ENCODE data around the gene MTHFR. TPM values are rescaled to one million over a fixed set of nuclear protein-coding genes. Genes with fewer than 3 reads are reported as not detected.

MTHFR gene
- polyA plus RNA-seq, 1 donor = 17.1 TPM

- no CpG with 5 or more reads among the region's 4 CpGs for WGBS (ENCODE audit: insufficient coverage, low lambda C conversion rate)
- no peak for DNase-seq
- H3K4me1 ChIP-seq (ENCODE audit: control insufficient read depth, insufficient read depth, low read length) = no peaks in the 10 kb centered on the region
- H3K27ac ChIP-seq (ENCODE audit: low read length) = no peak overlapping the region
- no peak overlapping the region for H3K4me3 ChIP-seq (ENCODE audit: low read length)
- H3K27me3 ChIP-seq (ENCODE audit: control insufficient read depth, insufficient read depth, low read length) = no peaks in the 10 kb centered on the region
- no peaks in the 10 kb centered on the region for H3K36me3 ChIP-seq (ENCODE audit: control insufficient read depth, insufficient read depth, low read length)
- H3K9me3 ChIP-seq (ENCODE audit: control insufficient read depth, low read depth, low read length) = no peaks in the 10 kb centered on the region
Observed at GRCh38 chr1:11769274-11769673, 36.5 kb downstream of the MTHFR start.

GRCh38 chr1:11768821-11769220 lies 36.9 kb downstream of the MTHFR start:
- WGBS (ENCODE audit: insufficient coverage, low lambda C conversion rate) = no CpG with 5 or more reads among the region's 4 CpGs
- Histone ChIP-seq H3K27me3 (ENCODE audit: control insufficient read depth, insufficient read depth, low read length) (no peaks in the 10 kb centered on the region), H3K4me1 (ENCODE audit: control insufficient read depth, insufficient read depth, low read length) (no peaks in the 10 kb centered on the region), H3K27ac (ENCODE audit: low read length) (no peak overlapping the region), H3K36me3 (ENCODE audit: control insufficient read depth, insufficient read depth, low read length) (no peaks in the 10 kb centered on the region), H3K9me3 (ENCODE audit: control insufficient read depth, low read depth, low read length) (no peaks in the 10 kb centered on the region), H3K4me3 (ENCODE audit: low read length) (no peak overlapping the region)
- peak in 1 of 2 donors; percentile 27 for DNase-seq

DNA sequence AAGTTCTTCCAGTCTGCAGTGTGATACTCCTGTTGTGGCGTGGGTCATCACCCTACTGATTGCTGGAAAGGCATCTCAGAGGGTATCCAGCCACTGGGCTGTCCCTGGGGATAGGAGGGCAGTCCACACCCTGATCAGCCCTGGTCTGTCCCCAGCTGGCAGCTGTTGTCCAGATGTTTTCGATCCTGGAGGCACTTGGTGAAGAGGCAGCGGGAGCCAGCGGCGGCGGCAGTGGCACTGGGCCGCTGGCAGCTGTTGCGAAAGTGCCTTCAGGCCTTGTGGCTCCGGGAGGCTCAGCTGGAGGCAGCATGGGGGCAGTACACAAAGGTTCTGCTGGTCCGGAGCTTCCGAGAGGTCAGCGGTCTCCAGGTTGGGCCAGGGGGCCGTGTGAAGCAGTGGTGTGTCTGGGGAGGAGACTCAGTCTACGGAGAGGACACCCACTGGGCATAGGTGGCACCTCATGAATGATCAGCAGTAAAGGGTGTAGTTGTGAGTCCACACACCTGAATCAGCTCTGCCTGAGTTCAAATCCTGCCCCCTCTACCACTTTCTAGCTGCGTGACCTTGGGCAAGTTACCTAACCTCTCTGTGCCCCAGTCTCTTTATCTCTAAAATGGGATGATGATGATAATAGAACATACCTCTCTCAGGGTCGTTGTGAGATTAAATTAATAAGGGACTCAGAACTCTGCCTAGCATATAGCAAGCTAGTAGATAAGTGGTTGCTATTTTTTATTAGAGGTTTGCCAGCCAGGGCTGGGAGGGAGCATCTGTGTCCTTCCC lies 37.7 kb downstream of the MTHFR start:
- no peaks in the 10 kb centered on the region for H3K9me3 ChIP-seq (ENCODE audit: control insufficient read depth, low read depth, low read length)
- no CpG with 5 or more reads among the region's 16 CpGs for WGBS (ENCODE audit: insufficient coverage, low lambda C conversion rate)
- no peaks in the 10 kb centered on the region for H3K27me3 ChIP-seq (ENCODE audit: control insufficient read depth, insufficient read depth, low read length)
- no peaks in the 10 kb centered on the region for H3K4me1 ChIP-seq (ENCODE audit: control insufficient read depth, insufficient read depth, low read length)
- no peak overlapping the region for H3K4me3 ChIP-seq (ENCODE audit: low read length)
- no peak for DNase-seq
- no peaks in the 10 kb centered on the region for H3K36me3 ChIP-seq (ENCODE audit: control insufficient read depth, insufficient read depth, low read length)
- H3K27ac ChIP-seq (ENCODE audit: low read length) = no peak overlapping the region

GRCh38 chr1:11766429-11766776 lies 39.4 kb downstream of the MTHFR start:
- Histone ChIP-seq H3K9me3 (ENCODE audit: control insufficient read depth, low read depth, low read length) (peaks cover 3% of the 10 kb centered on the region), H3K27me3 (ENCODE audit: control insufficient read depth, insufficient read depth, low read length) (peaks cover 12% of the 10 kb centered on the region), H3K4me3 (ENCODE audit: low read length) (no peak overlapping the region), H3K4me1 (ENCODE audit: control insufficient read depth, insufficient read depth, low read length) (no peaks in the 10 kb centered on the region), H3K36me3 (ENCODE audit: control insufficient read depth, insufficient read depth, low read length) (no peaks in the 10 kb centered on the region), H3K27ac (ENCODE audit: low read length) (no peak overlapping the region)
- no CpG with 5 or more reads among the region's 14 CpGs for WGBS (ENCODE audit: insufficient coverage, low lambda C conversion rate)
- DNase-seq = no peak

- H3K36me3 ChIP-seq (ENCODE audit: control insufficient read depth, insufficient read depth, low read length) = no peaks in the 10 kb centered on the region
- DNase-seq = no peak
Observed at GRCh38 chr1:11765661-11766428, 39.9 kb downstream of the MTHFR start.

DNA sequence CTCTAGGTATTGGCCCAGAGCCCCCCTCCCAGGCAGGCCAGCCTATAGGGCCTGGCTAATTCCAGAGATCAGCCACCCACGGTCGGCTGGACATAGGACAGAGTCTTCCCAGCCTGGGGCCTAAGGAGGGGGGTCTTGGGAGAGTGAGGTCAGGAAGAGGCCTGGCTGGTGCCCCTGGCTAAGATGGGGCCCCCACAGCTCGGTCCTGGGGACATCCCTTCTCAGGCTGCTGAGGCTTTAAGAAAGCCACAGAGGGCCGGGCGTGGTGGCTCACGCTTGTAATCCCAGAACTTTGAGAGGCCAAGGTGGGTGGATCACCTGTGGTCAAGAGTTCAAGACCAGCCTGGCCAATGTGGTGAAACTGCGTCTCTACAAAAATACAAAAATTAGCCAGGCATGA lies 41.2 kb downstream of the MTHFR start:
- no peaks in the 10 kb centered on the region for H3K4me1 ChIP-seq (ENCODE audit: control insufficient read depth, insufficient read depth, low read length)
- no peaks in the 10 kb centered on the region for H3K36me3 ChIP-seq (ENCODE audit: control insufficient read depth, insufficient read depth, low read length)
- WGBS (ENCODE audit: insufficient coverage, low lambda C conversion rate) = no CpG with 5 or more reads among the region's 7 CpGs
- peaks cover 15% of the 10 kb centered on the region for H3K27me3 ChIP-seq (ENCODE audit: control insufficient read depth, insufficient read depth, low read length)
- no peak overlapping the region for H3K4me3 ChIP-seq (ENCODE audit: low read length)
- peaks cover 3% of the 10 kb centered on the region for H3K9me3 ChIP-seq (ENCODE audit: control insufficient read depth, low read depth, low read length)
- no peak for DNase-seq
- no peak overlapping the region for H3K27ac ChIP-seq (ENCODE audit: low read length)

More at GRCh38 chr1:11765661-11766428, 39.9 kb downstream of the MTHFR start:
- no peaks in the 10 kb centered on the region for H3K4me1 ChIP-seq (ENCODE audit: control insufficient read depth, insufficient read depth, low read length)
- no peak overlapping the region for H3K4me3 ChIP-seq (ENCODE audit: low read length)
- H3K27ac ChIP-seq (ENCODE audit: low read length) = no peak overlapping the region
- WGBS (ENCODE audit: insufficient coverage, low lambda C conversion rate) = no CpG with 5 or more reads among the region's 19 CpGs
- H3K9me3 ChIP-seq (ENCODE audit: control insufficient read depth, low read depth, low read length) = peaks cover 3% of the 10 kb centered on the region
- H3K27me3 ChIP-seq (ENCODE audit: control insufficient read depth, insufficient read depth, low read length) = peaks cover 13% of the 10 kb centered on the region

GRCh38 chr1:11764115-11764514 lies 41.6 kb downstream of the MTHFR start:
- H3K9me3 ChIP-seq (ENCODE audit: control insufficient read depth, low read depth, low read length) = peaks cover 3% of the 10 kb centered on the region
- no CpG with 5 or more reads among the region's 3 CpGs for WGBS (ENCODE audit: insufficient coverage, low lambda C conversion rate)
- H3K4me3 ChIP-seq (ENCODE audit: low read length) = no peak overlapping the region
- H3K36me3 ChIP-seq (ENCODE audit: control insufficient read depth, insufficient read depth, low read length) = no peaks in the 10 kb centered on the region
- H3K4me1 ChIP-seq (ENCODE audit: control insufficient read depth, insufficient read depth, low read length) = no peaks in the 10 kb centered on the region
- no peak overlapping the region for H3K27ac ChIP-seq (ENCODE audit: low read length)
- DNase-seq = no peak
- H3K27me3 ChIP-seq (ENCODE audit: control insufficient read depth, insufficient read depth, low read length) = peaks cover 15% of the 10 kb centered on the region

GRCh38 chr1:11761988-11762406 lies 43.8 kb downstream of the MTHFR start, which contains the start of gene C1orf167:
C1orf167 (plus strand) TSS chr1:11762193; CDS start chr1:11764401, 2,208 bp downstream.
- Histone ChIP-seq H3K27me3 (ENCODE audit: control insufficient read depth, insufficient read depth, low read length) (peaks cover 15% of the 10 kb centered on the region), H3K4me3 (ENCODE audit: low read length) (no peak within 1 kb of the TSS), H3K36me3 (ENCODE audit: control insufficient read depth, insufficient read depth, low read length) (no peaks in the 10 kb centered on the region), H3K27ac (ENCODE audit: low read length) (no peak within 1 kb of the TSS), H3K9me3 (ENCODE audit: control insufficient read depth, low read depth, low read length) (peaks cover 3% of the 10 kb centered on the region), H3K4me1 (ENCODE audit: control insufficient read depth, insufficient read depth, low read length) (no peaks in the 10 kb centered on the region)
- no CpG with 5 or more reads among the region's 29 CpGs for WGBS (ENCODE audit: insufficient coverage, low lambda C conversion rate)
- peak in 1 of 2 donors; percentile 20 for DNase-seq

- Histone ChIP-seq H3K27ac (ENCODE audit: low read length) (no peak overlapping the region), H3K4me1 (ENCODE audit: control insufficient read depth, insufficient read depth, low read length) (no peaks in the 10 kb centered on the region), H3K4me3 (ENCODE audit: low read length) (no peak overlapping the region), H3K9me3 (ENCODE audit: control insufficient read depth, low read depth, low read length) (peaks cover 3% of the 10 kb centered on the region), H3K36me3 (ENCODE audit: control insufficient read depth, insufficient read depth, low read length) (no peaks in the 10 kb centered on the region), H3K27me3 (ENCODE audit: control insufficient read depth, insufficient read depth, low read length) (peaks cover 15% of the 10 kb centered on the region)
- WGBS (ENCODE audit: insufficient coverage, low lambda C conversion rate) = 100% methylated on average over 1 of the region's 6 CpGs
- DNase-seq = no peak
Observed at GRCh38 chr1:11761285-11761684, 44.5 kb downstream of the MTHFR start.

GRCh38 chr1:11759791-11760190 lies 46.0 kb downstream of the MTHFR start:
- peaks cover 3% of the 10 kb centered on the region for H3K9me3 ChIP-seq (ENCODE audit: control insufficient read depth, low read depth, low read length)
- H3K4me3 ChIP-seq (ENCODE audit: low read length) = no peak overlapping the region
- no peak overlapping the region for H3K27ac ChIP-seq (ENCODE audit: low read length)
- H3K27me3 ChIP-seq (ENCODE audit: control insufficient read depth, insufficient read depth, low read length) = peaks cover 15% of the 10 kb centered on the region
- DNase-seq = no peak
- no peaks in the 10 kb centered on the region for H3K4me1 ChIP-seq (ENCODE audit: control insufficient read depth, insufficient read depth, low read length)
- H3K36me3 ChIP-seq (ENCODE audit: control insufficient read depth, insufficient read depth, low read length) = no peaks in the 10 kb centered on the region
- WGBS (ENCODE audit: insufficient coverage, low lambda C conversion rate) = no CpG with 5 or more reads among the region's 4 CpGs

Data from large intestine (tissue), 3 donors.